H1 (cell line): ENCODE results near the gene MACROD2. TPM values are rescaled to one million over a fixed set of nuclear protein-coding genes. Genes with fewer than 3 reads are reported as not detected.

Source experiments
- CTCF ChIA-PET: fragments of 300-600 bp; sonication (Branson Sonifier 250); formaldehyde crosslinking; loops from one replicate; lab custom pipeline; 2021; ENCODE audit not compliant: partially characterized antibody; lab: Charles Lee
- POLR2A ChIA-PET: fragments of 300-600 bp; sonication (Branson Sonifier 250); formaldehyde crosslinking; loops from one replicate; lab custom pipeline; 2021; ENCODE audit warnings: inconsistent platforms; ENCODE audit not compliant: partially characterized antibody; lab: Charles Lee
- DNase-seq, 2 experiments: peaks; one replicate each; pipeline versions ENCODE4 v3.0.0 to v3.0.0-alpha.2; 2010 to 2022; ENCODE audit warnings: low spot score in 2 of 2, low read depth in 1 of 2, mixed read lengths in 1 of 2
- FAIRE-seq: peaks from 2 replicates; lab custom pipeline; 2011; peaks lifted over from hg19 to GRCh38; lab: Jason Lieb, UNC
- H2AFZ ChIP-seq: 2 replicates; pipeline ENCODE4 v1.8.1; 2012; ENCODE audit warnings: low read length, inconsistent platforms
- H2AK5ac ChIP-seq: 2 replicates; pipeline ENCODE4 v1.6.1; 2013; ENCODE audit warnings: low read depth, low read length
- H2BK120ac ChIP-seq: replicated peaks from 2 replicates; pipeline ENCODE3; 2013; ENCODE audit warnings: low read depth, low read length, inconsistent platforms
- H2BK12ac ChIP-seq: 2 replicates; pipeline ENCODE4 v1.6.1; 2013; ENCODE audit warnings: low read depth, low read length
- H2BK15ac ChIP-seq: 2 replicates; pipeline ENCODE4 v1.6.1; 2013; ENCODE audit warnings: low read length
- H2BK20ac ChIP-seq: 2 replicates; pipeline ENCODE4 v1.6.1; 2013; ENCODE audit warnings: low read length
- H2BK5ac ChIP-seq: 2 replicates; pipeline ENCODE4 v1.6.1; 2013; ENCODE audit warnings: low read depth, low read length
- H3K14ac ChIP-seq: 2 replicates; pipeline ENCODE4 v1.6.1; 2013; ENCODE audit warnings: inconsistent platforms; ENCODE audit not compliant: insufficient read length
- H3K18ac ChIP-seq: 2 replicates; pipeline ENCODE4 v1.6.1; 2013; ENCODE audit warnings: low read length; ENCODE audit errors: extremely low read depth
- H3K23ac ChIP-seq: 2 replicates; pipeline ENCODE4 v1.6.1; 2013; ENCODE audit warnings: inconsistent platforms; ENCODE audit not compliant: insufficient read length
- H3K23me2 ChIP-seq: 2 replicates; pipeline ENCODE4 v1.6.1; 2013; ENCODE audit warnings: low read depth, low read length
- H3K27ac ChIP-seq: 2 replicates; pipeline ENCODE4 v1.6.1; 2011; ENCODE audit warnings: low read depth, low read length, inconsistent platforms
- H3K27me3 ChIP-seq, 4 experiments: replicated peaks in 1 of 4; 1 replicate in 1 of 4; 2 replicates in 3 of 4; pipeline versions ENCODE4 v1.6.1 to v1.8.1; 2011 to 2013; ENCODE audit warnings: low read length in 3 of 4, mild to moderate bottlenecking in 3 of 4, inconsistent platforms in 2 of 4, mixed read lengths in 2 of 4, moderate library complexity in 1 of 4; ENCODE audit not compliant: control insufficient read depth in 3 of 4, insufficient read depth in 3 of 4; ENCODE audit errors: extremely low read depth in 1 of 4
- H3K36me3 ChIP-seq, 4 experiments: 2 replicates each; pipeline versions ENCODE4 v1.6.1 to v1.8.1; 2011 to 2013; ENCODE audit warnings: mild to moderate bottlenecking in 4 of 4, low read length in 3 of 4, moderate library complexity in 2 of 4, control low read depth in 1 of 4, inconsistent platforms in 1 of 4; ENCODE audit not compliant: insufficient read depth in 4 of 4, control insufficient read depth in 2 of 4
- H3K4ac ChIP-seq: replicated peaks from 2 replicates; pipeline ENCODE3; 2013; ENCODE audit warnings: low read length, low read depth, mixed read lengths, inconsistent platforms; ENCODE audit not compliant: insufficient read length
- H3K4me1 ChIP-seq, 4 experiments: replicated peaks in 1 of 4; 1 replicate in 1 of 4; 2 replicates in 3 of 4; pipeline versions ENCODE4 v1.6.1 to v1.8.1; 2011 to 2013; ENCODE audit warnings: low read length in 3 of 4, inconsistent platforms in 2 of 4, mixed read lengths in 1 of 4; ENCODE audit not compliant: insufficient read depth in 4 of 4, control insufficient read depth in 3 of 4
- H3K4me2 ChIP-seq, 2 experiments: 2 replicates each; pipeline versions ENCODE4 v1.6.1 to v1.8.1; 2011 to 2013; ENCODE audit warnings: low read depth in 2 of 2, low read length in 2 of 2, control low read depth in 1 of 2, inconsistent platforms in 1 of 2, mild to moderate bottlenecking in 1 of 2; ENCODE audit not compliant: insufficient read depth in 1 of 2
- H3K4me3 ChIP-seq, 4 experiments: fragments of 200-600, 300-600 bp in 1 of 4; sonication (generic), shearing (Covaris generic), sonication (Bioruptor Twin) in 1 of 4; 2 replicates each; pipeline versions ENCODE4 v1.5.1 to v1.8.1; 2011 to 2016; ENCODE audit warnings: low read length in 4 of 4, low read depth in 3 of 4, control low read depth in 2 of 4, inconsistent platforms in 2 of 4, mild to moderate bottlenecking in 2 of 4, mixed read lengths in 1 of 4, moderate library complexity in 1 of 4; ENCODE audit not compliant: insufficient read depth in 2 of 4; ENCODE audit errors: extremely low read depth in 1 of 4
- H3K56ac ChIP-seq: replicated peaks from 2 replicates; pipeline ENCODE3; 2013; ENCODE audit warnings: low read depth, mild to moderate bottlenecking, mixed read lengths, low read length, inconsistent platforms; ENCODE audit not compliant: insufficient read length
- H3K79me1 ChIP-seq: 2 replicates; pipeline ENCODE4 v1.6.1; 2013; ENCODE audit warnings: low read depth, low read length, control low read depth
- H3K79me2 ChIP-seq, 2 experiments: 2 replicates each; pipeline versions ENCODE4 v1.6.1 to v1.8.1; 2012 to 2013; ENCODE audit warnings: low read length in 2 of 2, mild to moderate bottlenecking in 2 of 2, inconsistent platforms in 1 of 2; ENCODE audit not compliant: insufficient read depth in 2 of 2, control insufficient read depth in 1 of 2
- H3K9ac ChIP-seq, 4 experiments: replicated peaks in 1 of 4; 1 replicate in 1 of 4; 2 replicates in 3 of 4; pipeline versions ENCODE4 v1.6.1 to v1.8.1; 2011 to 2013; ENCODE audit warnings: low read depth in 3 of 4, low read length in 3 of 4, control low read depth in 2 of 4, mild to moderate bottlenecking in 2 of 4, moderate library complexity in 2 of 4, inconsistent platforms in 1 of 4; ENCODE audit errors: extremely low read depth in 1 of 4
- H3K9me3 ChIP-seq, 2 experiments: 2 replicates each; pipeline versions ENCODE4 v1.6.1 to v1.8.1; 2012 to 2013; ENCODE audit warnings: mild to moderate bottlenecking in 2 of 2, moderate library complexity in 2 of 2, control low read depth in 1 of 2, inconsistent platforms in 1 of 2, low read depth in 1 of 2, low read length in 1 of 2, mixed read lengths in 1 of 2; ENCODE audit not compliant: insufficient read depth in 2 of 2
- H4K20me1 ChIP-seq, 2 experiments: replicated peaks in 1 of 2; 2 replicates each; pipeline versions ENCODE3 to v1.8.1; 2011 to 2013; ENCODE audit warnings: inconsistent platforms in 2 of 2, low read length in 2 of 2, mild to moderate bottlenecking in 1 of 2; ENCODE audit not compliant: insufficient read depth in 2 of 2, control insufficient read depth in 1 of 2
- H4K5ac ChIP-seq: 2 replicates; pipeline ENCODE4 v1.6.1; 2013; ENCODE audit warnings: low read length, low read depth, mixed read lengths, inconsistent platforms; ENCODE audit not compliant: insufficient read length
- H4K8ac ChIP-seq: 2 replicates; pipeline ENCODE4 v1.8.0; 2013; ENCODE audit warnings: mild to moderate bottlenecking, moderate library complexity, low read length, inconsistent platforms; ENCODE audit not compliant: insufficient read depth; ENCODE audit errors: extremely low read depth
- H4K91ac ChIP-seq: replicated peaks from 2 replicates; pipeline ENCODE3; 2013; ENCODE audit warnings: low read length, mixed read lengths, inconsistent platforms; ENCODE audit not compliant: insufficient read length
- FOSL1 ChIP-seq: IDR thresholded peaks from 2 replicates; pipeline ENCODE4 v1.6.1; 2011; ENCODE audit warnings: mild to moderate bottlenecking, low read depth, low read length, moderate library complexity; ENCODE audit not compliant: insufficient read depth
- PHF8 ChIP-seq: fragments of 200-600 bp; sonication (generic); conservative IDR thresholded peaks from 2 replicates; pipeline ENCODE4 v1.7.1; 2012; ENCODE audit warnings: low read depth, mild to moderate bottlenecking, inconsistent platforms, low read length, moderate library complexity
- WGBS, 2 experiments: shearing (Covaris generic) in 1 of 2; methylation state at CpG; one replicate each; pipeline versions ENCODE4 v1.1.6 to v1.1.7; 2013 to 2015; ENCODE audit warnings: low lambda C conversion rate in 2 of 2, mixed read lengths in 2 of 2, inconsistent platforms in 1 of 2, low coverage in 1 of 2, missing lambda C conversion rate in 1 of 2; ENCODE audit not compliant: insufficient replicate concordance in 2 of 2, insufficient coverage in 1 of 2, insufficient read length in 1 of 2; ENCODE audit errors: extremely low coverage in 1 of 2, missing lambda C conversion rate in 1 of 2; 5-methylcytosine and 5-hydroxymethylcytosine counted together
- polyA plus RNA-seq, 7 experiments: library from polyadenylated mRNA; depleted of rRNA in 3 of 7; stranded (reverse) in 5 of 7; unstranded in 2 of 7; fragments of >200 nt in 5 of 7; fragments of 200-250 nt in 2 of 7; gene quantifications; 1 replicate in 5 of 7; 2 replicates in 1 of 7; 4 replicates in 1 of 7; pipeline versions ENCODE4 v1.2.1 to v1.2.3, GENCODE V29; 2011 to 2013; ENCODE audit warnings: missing spikeins in 2 of 7, mixed read lengths in 2 of 7
- total RNA-seq: library from RNA; stranded (reverse); fragmentation: NEBNext Ultra II Directional; extraction: Animal tissue kit (Norgen Biotek cat#: 25700); gene quantifications from 2 replicates; pipeline ENCODE4 v1.2.1, GENCODE V29; 2021

MACROD2 gene
- total and polyA plus RNA-seq, 2 of the 8 experiments (the other 6 are each of a cell fraction or from before 2014, with no cell fraction given), result 0.70 to 3.9 TPM

GRCh38 chr20:15579688-15580087, 1584.4 kb downstream of the MACROD2 start:
- Histone ChIP-seq H2BK5ac (no peak overlapping the region), H2BK12ac (no peak overlapping the region), H3K79me2 (no peaks in the 10 kb centered on the region), H2AFZ (no peak overlapping the region), H3K4ac (no peak overlapping the region), H3K4me3 (no peak overlapping the region), H4K8ac (no peak overlapping the region), H3K14ac (no peak overlapping the region), H3K23me2 (no peaks in the 10 kb centered on the region), H3K9ac (no peak overlapping the region), H4K5ac (no peak overlapping the region), H3K9me3 (no peaks in the 10 kb centered on the region), H2AK5ac (no peak overlapping the region), H3K27me3 (no peaks in the 10 kb centered on the region), H3K4me1 (peaks cover 0 to 6% (median 2%) of the 10 kb centered on the region in 4 experiments; a peak in 2 of 7 replicates), H4K20me1 (no peaks in the 10 kb centered on the region), H3K23ac (no peak overlapping the region), H3K79me1 (no peaks in the 10 kb centered on the region), H2BK120ac (no peak overlapping the region), H3K56ac (no peak overlapping the region), H3K36me3 (no peaks in the 10 kb centered on the region), H4K91ac (no peak overlapping the region), H3K27ac (no peak overlapping the region), H3K4me2 (no peak overlapping the region), H3K18ac (no peak overlapping the region), H2BK20ac (no peak overlapping the region), H2BK15ac (no peak overlapping the region)
- CTCF ChIA-PET, result interaction anchor here (1.7 kb wide), 1 partner anchor 10 kb away, joined by 5 read pairs; no protein-coding TSS in a partner anchor
- DNase-seq (no peak), FAIRE-seq (no peak)
- TF ChIP-seq PHF8 (no peak), FOSL1 (no peak)
- 94% methylated on average over 2 of the region's 2 CpGs; no CpG with 5 or more reads in 1 of the 2 experiments for WGBS, 2 experiments
- POLR2A ChIA-PET, result no interaction called here
